ENCODE measurements around the gene TFB2M. TPM values are rescaled to one million over a fixed set of nuclear protein-coding genes. Genes with fewer than 3 reads are reported as not detected.

The TFB2M gene
- total and polyA plus RNA-seq, 2 of the 13 experiments (the other 11 are each of a cell fraction or from before 2014, with no cell fraction given): 15.7 to 31.4 TPM

DNA sequence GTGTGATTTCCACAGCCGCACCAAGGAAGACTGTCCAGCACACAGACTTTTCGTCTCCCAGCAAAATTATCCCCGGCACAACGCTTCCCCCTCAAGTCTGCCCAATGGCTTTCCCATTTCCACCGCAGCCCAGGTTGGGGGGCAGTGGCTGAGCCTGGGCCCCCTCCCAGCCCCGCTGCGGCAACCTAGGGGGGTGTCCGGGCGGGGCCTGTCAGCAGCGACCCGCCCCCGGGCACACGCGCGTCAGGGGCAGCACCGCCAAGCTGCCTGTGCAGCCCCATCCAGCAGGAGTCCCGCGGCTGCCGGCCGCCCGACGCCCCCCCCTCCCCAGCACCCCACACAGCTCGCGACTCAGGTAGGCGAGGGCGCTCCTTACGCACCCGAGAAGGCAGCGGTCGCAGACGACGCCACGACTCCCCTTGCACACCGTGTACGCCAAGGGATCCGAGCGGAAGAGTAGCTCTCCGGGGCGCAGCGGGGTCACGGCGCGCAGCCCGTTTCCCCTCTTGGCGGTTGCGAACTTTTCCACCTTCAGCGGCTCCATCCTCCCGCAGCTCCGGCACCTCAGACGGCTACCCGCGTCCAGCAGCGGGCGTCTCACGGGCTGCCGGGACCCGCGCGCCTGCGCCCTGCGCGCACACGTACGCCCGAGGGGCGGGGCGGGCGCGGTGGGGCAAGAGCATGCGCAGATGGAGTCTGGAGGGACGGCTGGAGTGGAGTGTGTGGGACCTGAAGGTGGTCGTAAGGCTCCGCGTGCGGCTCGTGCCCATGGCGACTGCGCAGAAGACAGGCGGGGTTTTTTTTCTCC, 59.2 kb downstream of the TFB2M start, which contains the start of gene SMYD3 (continued):
- TF ChIP-seq, protein P1, sequence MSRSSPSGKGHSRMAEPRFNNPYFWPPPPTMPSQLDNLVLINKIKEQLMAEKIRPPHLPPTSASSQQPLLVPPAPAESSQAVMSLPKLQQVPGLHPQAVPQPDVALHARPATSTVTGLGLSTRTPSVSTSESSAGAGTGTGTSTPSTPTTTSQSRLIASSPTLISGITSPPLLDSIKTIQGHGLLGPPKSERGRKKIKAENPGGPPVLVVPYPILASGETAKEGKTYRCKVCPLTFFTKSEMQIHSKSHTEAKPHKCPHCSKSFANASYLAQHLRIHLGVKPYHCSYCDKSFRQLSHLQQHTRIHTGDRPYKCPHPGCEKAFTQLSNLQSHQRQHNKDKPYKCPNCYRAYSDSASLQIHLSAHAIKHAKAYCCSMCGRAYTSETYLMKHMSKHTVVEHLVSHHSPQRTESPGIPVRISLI (CRISPR knock-in tag; IDR thresholded peaks at IDR 0.05; ENCODE audit: borderline replicate concordance): 0 out of 2 replicates have a peak, but pooled peaks have one; percentile 44
- TF ChIP-seq SP140L (CRISPR knock-in tag; IDR thresholded peaks at IDR 0.05; ENCODE audit: borderline replicate concordance): no peak
- peak; percentile 35; the same call in 1 of the 2 replicates for TF ChIP-seq ZSCAN9 (CRISPR knock-in tag; IDR thresholded peaks at IDR 0.05; ENCODE audit: borderline replicate concordance)
- no peak for TF ChIP-seq ZNF790 (CRISPR knock-in tag; IDR thresholded peaks at IDR 0.05; ENCODE audit: borderline replicate concordance)
- no peak for TF ChIP-seq KLF6 (CRISPR knock-in tag; IDR thresholded peaks at IDR 0.05)
- TF ChIP-seq ZNF766 (CRISPR knock-in tag; IDR thresholded peaks at IDR 0.05; ENCODE audit: borderline replicate concordance): 0 out of 2 replicates have a peak, but pooled peaks have one; percentile 30
- TF ChIP-seq, protein P2, sequence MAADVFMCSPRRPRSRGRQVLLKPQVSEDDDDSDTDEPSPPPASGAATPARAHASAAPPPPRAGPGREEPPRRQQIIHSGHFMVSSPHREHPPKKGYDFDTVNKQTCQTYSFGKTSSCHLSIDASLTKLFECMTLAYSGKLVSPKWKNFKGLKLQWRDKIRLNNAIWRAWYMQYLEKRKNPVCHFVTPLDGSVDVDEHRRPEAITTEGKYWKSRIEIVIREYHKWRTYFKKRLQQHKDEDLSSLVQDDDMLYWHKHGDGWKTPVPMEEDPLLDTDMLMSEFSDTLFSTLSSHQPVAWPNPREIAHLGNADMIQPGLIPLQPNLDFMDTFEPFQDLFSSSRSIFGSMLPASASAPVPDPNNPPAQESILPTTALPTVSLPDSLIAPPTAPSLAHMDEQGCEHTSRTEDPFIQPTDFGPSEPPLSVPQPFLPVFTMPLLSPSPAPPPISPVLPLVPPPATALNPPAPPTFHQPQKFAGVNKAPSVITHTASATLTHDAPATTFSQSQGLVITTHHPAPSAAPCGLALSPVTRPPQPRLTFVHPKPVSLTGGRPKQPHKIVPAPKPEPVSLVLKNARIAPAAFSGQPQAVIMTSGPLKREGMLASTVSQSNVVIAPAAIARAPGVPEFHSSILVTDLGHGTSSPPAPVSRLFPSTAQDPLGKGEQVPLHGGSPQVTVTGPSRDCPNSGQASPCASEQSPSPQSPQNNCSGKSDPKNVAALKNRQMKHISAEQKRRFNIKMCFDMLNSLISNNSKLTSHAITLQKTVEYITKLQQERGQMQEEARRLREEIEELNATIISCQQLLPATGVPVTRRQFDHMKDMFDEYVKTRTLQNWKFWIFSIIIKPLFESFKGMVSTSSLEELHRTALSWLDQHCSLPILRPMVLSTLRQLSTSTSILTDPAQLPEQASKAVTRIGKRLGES (CRISPR knock-in tag; IDR thresholded peaks at IDR 0.05; ENCODE audit: borderline replicate concordance): no peak
- TF ChIP-seq, protein P3, sequence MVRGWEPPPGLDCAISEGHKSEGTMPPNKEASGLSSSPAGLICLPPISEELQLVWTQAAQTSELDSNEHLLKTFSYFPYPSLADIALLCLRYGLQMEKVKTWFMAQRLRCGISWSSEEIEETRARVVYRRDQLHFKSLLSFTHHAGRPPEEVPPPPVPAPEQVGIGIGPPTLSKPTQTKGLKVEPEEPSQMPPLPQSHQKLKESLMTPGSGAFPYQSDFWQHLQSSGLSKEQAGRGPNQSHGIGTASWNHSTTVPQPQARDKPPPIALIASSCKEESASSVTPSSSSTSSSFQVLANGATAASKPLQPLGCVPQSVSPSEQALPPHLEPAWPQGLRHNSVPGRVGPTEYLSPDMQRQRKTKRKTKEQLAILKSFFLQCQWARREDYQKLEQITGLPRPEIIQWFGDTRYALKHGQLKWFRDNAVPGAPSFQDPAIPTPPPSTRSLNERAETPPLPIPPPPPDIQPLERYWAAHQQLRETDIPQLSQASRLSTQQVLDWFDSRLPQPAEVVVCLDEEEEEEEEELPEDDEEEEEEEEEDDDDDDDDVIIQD (CRISPR knock-in tag; IDR thresholded peaks at IDR 0.05; ENCODE audit: low read depth): no peak
- TF ChIP-seq, protein P4, sequence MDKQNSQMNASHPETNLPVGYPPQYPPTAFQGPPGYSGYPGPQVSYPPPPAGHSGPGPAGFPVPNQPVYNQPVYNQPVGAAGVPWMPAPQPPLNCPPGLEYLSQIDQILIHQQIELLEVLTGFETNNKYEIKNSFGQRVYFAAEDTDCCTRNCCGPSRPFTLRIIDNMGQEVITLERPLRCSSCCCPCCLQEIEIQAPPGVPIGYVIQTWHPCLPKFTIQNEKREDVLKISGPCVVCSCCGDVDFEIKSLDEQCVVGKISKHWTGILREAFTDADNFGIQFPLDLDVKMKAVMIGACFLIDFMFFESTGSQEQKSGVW (CRISPR knock-in tag; IDR thresholded peaks at IDR 0.05; ENCODE audit: borderline replicate concordance): no peak
- no peak for TF ChIP-seq EZH2 (conservative IDR thresholded peaks at IDR 0.05; ENCODE audit: low read depth, low read length)
- TF ChIP-seq, protein P5, sequence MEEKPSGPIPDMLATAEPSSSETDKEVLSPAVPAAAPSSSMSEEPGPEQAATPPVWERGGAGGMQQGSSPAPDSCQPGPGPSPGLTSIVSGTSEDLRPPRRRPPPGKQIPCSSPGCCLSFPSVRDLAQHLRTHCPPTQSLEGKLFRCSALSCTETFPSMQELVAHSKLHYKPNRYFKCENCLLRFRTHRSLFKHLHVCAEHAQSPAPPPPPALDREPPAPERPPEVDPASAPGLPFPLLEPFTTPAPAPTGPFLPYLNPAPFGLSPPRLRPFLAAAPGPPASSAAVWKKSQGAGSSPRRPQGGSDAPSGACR (CRISPR knock-in tag; IDR thresholded peaks at IDR 0.05): peak; percentile 63; the same call in 1 of the 2 replicates
- no peak for TF ChIP-seq ZNF746 (CRISPR knock-in tag; IDR thresholded peaks at IDR 0.05)
- TF ChIP-seq, protein P6, sequence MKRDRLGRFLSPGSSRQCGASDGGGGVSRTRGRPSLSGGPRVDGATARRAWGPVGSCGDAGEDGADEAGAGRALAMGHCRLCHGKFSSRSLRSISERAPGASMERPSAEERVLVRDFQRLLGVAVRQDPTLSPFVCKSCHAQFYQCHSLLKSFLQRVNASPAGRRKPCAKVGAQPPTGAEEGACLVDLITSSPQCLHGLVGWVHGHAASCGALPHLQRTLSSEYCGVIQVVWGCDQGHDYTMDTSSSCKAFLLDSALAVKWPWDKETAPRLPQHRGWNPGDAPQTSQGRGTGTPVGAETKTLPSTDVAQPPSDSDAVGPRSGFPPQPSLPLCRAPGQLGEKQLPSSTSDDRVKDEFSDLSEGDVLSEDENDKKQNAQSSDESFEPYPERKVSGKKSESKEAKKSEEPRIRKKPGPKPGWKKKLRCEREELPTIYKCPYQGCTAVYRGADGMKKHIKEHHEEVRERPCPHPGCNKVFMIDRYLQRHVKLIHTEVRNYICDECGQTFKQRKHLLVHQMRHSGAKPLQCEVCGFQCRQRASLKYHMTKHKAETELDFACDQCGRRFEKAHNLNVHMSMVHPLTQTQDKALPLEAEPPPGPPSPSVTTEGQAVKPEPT (CRISPR knock-in tag; IDR thresholded peaks at IDR 0.05; ENCODE audit: low read depth): no peak
- TF ChIP-seq, protein P7, sequence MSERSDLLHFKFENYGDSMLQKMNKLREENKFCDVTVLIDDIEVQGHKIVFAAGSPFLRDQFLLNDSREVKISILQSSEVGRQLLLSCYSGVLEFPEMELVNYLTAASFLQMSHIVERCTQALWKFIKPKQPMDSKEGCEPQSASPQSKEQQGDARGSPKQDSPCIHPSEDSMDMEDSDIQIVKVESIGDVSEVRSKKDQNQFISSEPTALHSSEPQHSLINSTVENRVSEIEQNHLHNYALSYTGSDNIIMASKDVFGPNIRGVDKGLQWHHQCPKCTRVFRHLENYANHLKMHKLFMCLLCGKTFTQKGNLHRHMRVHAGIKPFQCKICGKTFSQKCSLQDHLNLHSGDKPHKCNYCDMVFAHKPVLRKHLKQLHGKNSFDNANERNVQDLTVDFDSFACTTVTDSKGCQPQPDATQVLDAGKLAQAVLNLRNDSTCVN (CRISPR knock-in tag; IDR thresholded peaks at IDR 0.05; ENCODE audit: borderline replicate concordance): no peak
- TF ChIP-seq RBM39 (IDR thresholded peaks at IDR 0.05; ENCODE audit: low read depth, low read length, poor library complexity, severe bottlenecking): peak; percentile 57
- TF ChIP-seq CHCHD3 (CRISPR knock-in tag; IDR thresholded peaks at IDR 0.05): 0 out of 2 replicates have a peak, but pooled peaks have one; percentile 21
- no peak for TF ChIP-seq GTF3A (CRISPR knock-in tag; conservative IDR thresholded peaks at IDR 0.05)
